HepG2 (cell line): Measurements from ENCODE around the gene TRIO. TPM values are rescaled to one million over a fixed set of nuclear protein-coding genes. Genes with fewer than 3 reads are reported as not detected.

ENCODE experiments used
- ATAC-seq: fragments of 200-7000 bp; cut with Tn5 transposase; 3 replicates; pipeline ENCODE4 v1.9.1; 2020; ENCODE audit warnings: mild to moderate bottlenecking, moderate library complexity
- BruUV-seq: library from RNA; stranded (reverse); fragments of 400-500 nt; replicated peaks from 2 replicates; lab custom pipeline; 2021; lab: Mats Ljungman, UMichigan
- CTCF ChIA-PET: fragments of 300-600 bp; formaldehyde crosslinking; extraction: SDS; loops from one replicate; lab custom pipeline; 2021; ENCODE audit warnings: low total read pairs, inconsistent platforms, low intra/inter-chr PET ratio; lab: Yijun Ruan, JAX
- POLR2A ChIA-PET: fragments of 350-600 bp; sonication (Branson Sonifier 250); formaldehyde crosslinking; loops from one replicate; lab custom pipeline; 2020; ENCODE audit warnings: antibody characterized with exemption, inconsistent platforms; lab: Yijun Ruan, JAX
- DNase-seq: peaks from one replicate; pipeline ENCODE4 v3.0.0-alpha.2; 2015; ENCODE audit warnings: low spot score
- FAIRE-seq: peaks from 3 replicates; lab custom pipeline; 2011; peaks lifted over from hg19 to GRCh38; lab: Jason Lieb, UNC
- H2AFZ ChIP-seq: one replicate; pipeline ENCODE4 v1.6.1; 2011; ENCODE audit warnings: low read length, inconsistent platforms
- H3K27ac ChIP-seq: fragments of 300-600 bp; 3 replicates; pipeline ENCODE4 v1.8.0; 2011; ENCODE audit warnings: mixed run types, mild to moderate bottlenecking, mixed read lengths, low read length, inconsistent platforms; ENCODE audit not compliant: insufficient read depth; ENCODE audit errors: extremely low read length
- H3K27me3 ChIP-seq, 2 experiments: fragments of 200-600 bp in 1 of 2; 2 replicates in 1 of 2; 3 replicates in 1 of 2; pipeline versions ENCODE4 v1.6.0 to v1.8.0; 2011; ENCODE audit warnings: low read length in 2 of 2, mild to moderate bottlenecking in 2 of 2, moderate library complexity in 2 of 2, inconsistent platforms in 1 of 2; ENCODE audit not compliant: insufficient read depth in 2 of 2, control insufficient read depth in 1 of 2
- H3K36me3 ChIP-seq, 2 experiments: fragments of 200-600 bp in 1 of 2; replicated peaks in 1 of 2; 2 replicates in 1 of 2; 3 replicates in 1 of 2; pipeline versions ENCODE4 v1.5.1 to v1.8.0; 2011; ENCODE audit warnings: low read length in 2 of 2, inconsistent platforms in 1 of 2; ENCODE audit not compliant: insufficient read depth in 2 of 2, control insufficient read depth in 1 of 2
- H3K4me1 ChIP-seq: 2 replicates; pipeline ENCODE4 v1.5.1; 2012; ENCODE audit warnings: low read length, inconsistent platforms; ENCODE audit not compliant: insufficient read depth
- H3K4me2 ChIP-seq: 2 replicates; pipeline ENCODE4 v1.6.0; 2011; ENCODE audit warnings: low read depth, low read length, inconsistent platforms
- H3K4me3 ChIP-seq, 3 experiments: fragments of 200-600 bp in 1 of 3; sonication (generic), shearing (Covaris generic) in 1 of 3; replicated peaks in 1 of 3; 2 replicates each; pipeline ENCODE4 v1.5.1; 2011 to 2016; ENCODE audit warnings: low read length in 3 of 3, inconsistent platforms in 2 of 3, low read depth in 2 of 3, mild to moderate bottlenecking in 2 of 3, control low read depth in 1 of 3, mixed read lengths in 1 of 3; ENCODE audit not compliant: insufficient read depth in 1 of 3
- H3K79me2 ChIP-seq: one replicate; pipeline ENCODE4 v1.6.1; 2011; ENCODE audit warnings: low read length, inconsistent platforms; ENCODE audit not compliant: insufficient read depth
- H3K9ac ChIP-seq: 2 replicates; pipeline ENCODE4 v1.6.0; 2011; ENCODE audit warnings: mild to moderate bottlenecking, low read depth, low read length, inconsistent platforms; ENCODE audit not compliant: insufficient read depth
- H3K9me3 ChIP-seq: 2 replicates; pipeline ENCODE4 v1.5.1; 2012; ENCODE audit warnings: mild to moderate bottlenecking, low read length
- H4K20me1 ChIP-seq: 2 replicates; pipeline ENCODE4 v1.6.0; 2011; ENCODE audit warnings: inconsistent platforms, mild to moderate bottlenecking, low read length, moderate library complexity; ENCODE audit not compliant: insufficient read depth
- DBP ChIP-seq: sonication (generic); formaldehyde crosslinking; IDR thresholded peaks from 2 replicates; pipeline ENCODE4 v1.4.0; 2020; ENCODE audit warnings: missing genetic modification reagents; ENCODE audit errors: not compliant biosample characterization
- IRF1 ChIP-seq: sonication (generic); formaldehyde crosslinking; IDR thresholded peaks from 2 replicates; pipeline ENCODE4 v1.4.0; 2020; ENCODE audit warnings: low read depth, mild to moderate bottlenecking, missing genetic modification reagents
- KLF11 ChIP-seq: IDR thresholded peaks from 2 replicates; pipeline ENCODE4 v1.6.1; 2016; ENCODE audit warnings: missing compliant biosample characterization
- KMT2A ChIP-seq: sonication (generic); formaldehyde crosslinking; IDR thresholded peaks from 2 replicates; pipeline ENCODE4 v1.4.0; 2020; ENCODE audit warnings: missing genetic modification reagents
- MIXL1 ChIP-seq: IDR thresholded peaks from 2 replicates; pipeline ENCODE4 v1.6.1; 2016
- MXI1 ChIP-seq: IDR thresholded peaks from 3 replicates; pipeline ENCODE4 v1.6.1; 2012; ENCODE audit warnings: low read depth, low read length, inconsistent platforms, borderline replicate concordance
- RFX1 ChIP-seq: fragments of 450-650 bp; IDR thresholded peaks from 2 replicates; pipeline ENCODE4 v1.6.1; 2017
- SALL2 ChIP-seq: sonication (generic); formaldehyde crosslinking; IDR thresholded peaks from 2 replicates; pipeline ENCODE4 v1.8.1; 2023; ENCODE audit warnings: mild to moderate bottlenecking, missing genetic modification reagents, inconsistent platforms
- SP5 ChIP-seq: IDR thresholded peaks from 2 replicates; pipeline ENCODE4 v1.6.1; 2016; ENCODE audit warnings: low read depth, borderline replicate concordance
- TFE3 ChIP-seq: IDR thresholded peaks from 2 replicates; pipeline ENCODE4 v1.6.1; 2016
- ZC3H4 ChIP-seq: sonication (generic); formaldehyde crosslinking; IDR thresholded peaks from 2 replicates; pipeline ENCODE4 v1.4.0; 2020; ENCODE audit warnings: missing genetic modification reagents, borderline replicate concordance
- ZNF263 ChIP-seq: sonication (generic); formaldehyde crosslinking; IDR thresholded peaks from 2 replicates; pipeline ENCODE4 v1.4.0; 2020; ENCODE audit warnings: missing genetic modification reagents
- ZNF430 ChIP-seq: sonication (generic); formaldehyde crosslinking; IDR thresholded peaks from 2 replicates; pipeline ENCODE4 v1.9.0; 2021; ENCODE audit warnings: mild to moderate bottlenecking, missing genetic modification reagents
- ZNF496 ChIP-seq: sonication (generic); formaldehyde crosslinking; IDR thresholded peaks from 2 replicates; pipeline ENCODE4 v1.8.1; 2023; ENCODE audit warnings: mild to moderate bottlenecking, moderate library complexity, missing genetic modification reagents; ENCODE audit not compliant: insufficient replicate concordance
- ZNF512B ChIP-seq: sonication (generic); formaldehyde crosslinking; IDR thresholded peaks from 2 replicates; pipeline ENCODE4 v1.5.1; 2020; ENCODE audit warnings: missing genetic modification reagents, mild to moderate bottlenecking, borderline replicate concordance
- ZNF652 ChIP-seq: IDR thresholded peaks from 2 replicates; pipeline ENCODE4 v1.6.1; 2016; ENCODE audit warnings: low read depth, borderline replicate concordance
- ZNF703 ChIP-seq: sonication (generic); formaldehyde crosslinking; IDR thresholded peaks from 2 replicates; pipeline ENCODE4 v1.5.1; 2020; ENCODE audit warnings: missing genetic modification reagents, mild to moderate bottlenecking, moderate library complexity, borderline replicate concordance
- ZNF709 ChIP-seq: sonication (generic); formaldehyde crosslinking; IDR thresholded peaks from 2 replicates; pipeline ENCODE4 v1.5.0; 2020; ENCODE audit warnings: mild to moderate bottlenecking, missing genetic modification reagents
- ZNF761 ChIP-seq: sonication (generic); formaldehyde crosslinking; conservative IDR thresholded peaks from 2 replicates; pipeline ENCODE4 v1.4.0; 2020; ENCODE audit warnings: mild to moderate bottlenecking, missing genetic modification reagents
- ZNF768 ChIP-seq: sonication (generic); formaldehyde crosslinking; IDR thresholded peaks from 2 replicates; pipeline ENCODE4 v1.4.0; 2020; ENCODE audit warnings: missing genetic modification reagents
- WGBS: methylation state at CpG from one replicate; pipeline ENCODE4 v1.1.6; 2017; ENCODE audit warnings: low lambda C conversion rate; 5-methylcytosine and 5-hydroxymethylcytosine counted together
- in situ Hi-C: cut with HindIII; loops from 2 replicates; pipeline ENCODE4 v1.10.0; 2017; ENCODE audit warnings: low pct_unique_long_range_greater_than_20kb; ENCODE audit not compliant: extremely low pct_ligation_motif_present
- intact Hi-C: fragments of 100-400 bp; cut with micrococcal nuclease; formaldehyde crosslinking; loops from one replicate; pipeline ENCODE4 v1.10.0; 2022; ENCODE audit not compliant: unreplicated experiment
- polyA plus RNA-seq, 8 experiments: library from polyadenylated mRNA; depleted of rRNA in 3 of 8; stranded (reverse) in 7 of 8; unstranded in 1 of 8; fragments of >200 nt; fragmentation: Illumina TruSeq in 4 of 8; extraction: Trizol in 4 of 8; gene quantifications; 2 replicates each; pipeline versions ENCODE4 v1.2.1 to v1.2.3, GENCODE V29; 2011 to 2016; ENCODE audit warnings: low read depth in 4 of 8, missing spikeins in 1 of 8, mixed read lengths in 1 of 8; ENCODE audit not compliant: insufficient read depth in 1 of 8
- total RNA-seq, 5 experiments: library from RNA; depleted of rRNA; stranded (reverse); fragments of >200 nt; fragmentation: Illumina TruSeq; extraction: Trizol; gene quantifications; 2 replicates each; pipeline ENCODE4 v1.2.3, GENCODE V29; 2016; ENCODE audit warnings: low read depth in 1 of 5

The TRIO gene
- total and polyA plus RNA-seq, 2 of the 13 experiments (the other 11 are each of a cell fraction or from before 2014, with no cell fraction given): 45.2 to 45.9 TPM

- in situ Hi-C loops: no loop called here
- Histone ChIP-seq H3K27ac (no peak overlapping the region), H3K9me3 (no peaks in the 10 kb centered on the region), H3K36me3 (peaks cover 9 to 25% of the 10 kb centered on the region in 2 experiments; a peak in 4 of 5 replicates), H3K4me1 (no peaks in the 10 kb centered on the region), H3K4me3 (no peak overlapping the region), H3K9ac (no peak overlapping the region), H3K27me3 (no peaks in the 10 kb centered on the region), H2AFZ (no peak overlapping the region), H3K79me2 (no peaks in the 10 kb centered on the region), H3K4me2 (no peak overlapping the region), H4K20me1 (no peaks in the 10 kb centered on the region)
- no peak for DNase-seq
- CTCF ChIA-PET: no interaction called here
- FAIRE-seq: no peak
- 99% methylated on average over 15 of the region's 15 CpGs for WGBS
- no peak for ATAC-seq
- POLR2A ChIA-PET: no interaction called here
- TF ChIP-seq ZNF703 (CRISPR knock-in tag) (no peak), KLF11 (CRISPR knock-in tag) (no peak), DBP (no peak), SALL2 (CRISPR knock-in tag) (no peak), IRF1 (no peak), MXI1 (no peak), ZC3H4 (CRISPR knock-in tag) (no peak), KMT2A (no peak), ZNF709 (CRISPR knock-in tag) (no peak), ZNF430 (CRISPR knock-in tag) (no peak), ZNF512B (CRISPR knock-in tag) (no peak), SP5 (no peak), ZNF652 (no peak), ZNF761 (CRISPR knock-in tag) (no peak), MIXL1 (no peak), ZNF496 (CRISPR knock-in tag) (no peak), ZNF263 (CRISPR knock-in tag) (no peak), RFX1 (no peak), ZNF768 (CRISPR knock-in tag) (no peak), TFE3 (no peak)
- no TSS peak for BruUV-seq
- intact Hi-C loops: no loop called here
Measured at GRCh38 chr5:14445576-14446290, 302.6 kb downstream of the TRIO start.
